CD4-positive, CD25-positive, alpha-beta regulatory T cell (primary cell): ENCODE data around the gene OXA1L. TPM values are rescaled to one million over a fixed set of nuclear protein-coding genes. Genes with fewer than 3 reads are reported as not detected.
"Not testable (repeated sequence)": the region's sequence is repeated elsewhere in the genome, so short reads cannot be mapped to it uniquely, and the experiment has no call there.

Source experiments
- ATAC-seq, 2 donors: fragments of 150-1000 bp; cut with Tn5 transposase; one replicate each; pipeline ENCODE4 v1.10.0; 2021; ENCODE audit warnings: low read depth in 2 of 2, moderate number of reproducible peaks in 2 of 2, moderate library complexity in 1 of 2
- DNase-seq, 3 donors: peaks; one replicate each; pipeline versions ENCODE4 v3.0.0 to v3.0.0-alpha.2; 2012 to 2022; ENCODE audit warnings: mixed read lengths in 1 of 3
- H3K27ac ChIP-seq: one replicate; pipeline ENCODE4 v1.7.0; 2013; ENCODE audit warnings: mild to moderate bottlenecking, low read length; ENCODE audit not compliant: insufficient read depth, poor library complexity, severe bottlenecking
- H3K27me3 ChIP-seq: one replicate; pipeline ENCODE4 v1.7.0; 2013; ENCODE audit warnings: low read length; ENCODE audit not compliant: control insufficient read depth, insufficient read depth
- H3K36me3 ChIP-seq: one replicate; pipeline ENCODE4 v1.7.0; 2013; ENCODE audit warnings: mild to moderate bottlenecking, low read length, moderate library complexity; ENCODE audit not compliant: control insufficient read depth, insufficient read depth
- H3K4me1 ChIP-seq: 2 replicates; pipeline ENCODE4 v1.7.0; 2013; ENCODE audit warnings: mild to moderate bottlenecking, low read length; ENCODE audit not compliant: insufficient read depth, control insufficient read depth, poor library complexity, severe bottlenecking
- H3K4me3 ChIP-seq: one replicate; pipeline ENCODE4 v1.7.0; 2013; ENCODE audit warnings: low read depth, mild to moderate bottlenecking, low read length, moderate library complexity
- H3K9me3 ChIP-seq, 2 experiments: 1 replicate in 1 of 2; 2 replicates in 1 of 2; pipeline ENCODE4 v1.7.0; 2013; ENCODE audit warnings: low read length in 2 of 2, mild to moderate bottlenecking in 1 of 2, moderate library complexity in 1 of 2; ENCODE audit not compliant: control insufficient read depth in 2 of 2
- H3K27ac Mint-ChIP-seq, 3 donors: one replicate each; pipeline ENCODE4 v1.8.0; 2020 to 2022; ENCODE audit warnings: mild to moderate bottlenecking in 3 of 3, mixed read lengths in 3 of 3, moderate library complexity in 2 of 3
- H3K27me3 Mint-ChIP-seq: one replicate; pipeline ENCODE4 v1.8.0; 2022; ENCODE audit warnings: mild to moderate bottlenecking, mixed read lengths
- H3K36me3 Mint-ChIP-seq: one replicate; pipeline ENCODE4 v1.8.0; 2020; ENCODE audit warnings: mixed read lengths
- H3K4me1 Mint-ChIP-seq, 4 donors: one replicate each; pipeline ENCODE4 v1.8.0; 2020 to 2022; ENCODE audit warnings: mixed read lengths in 4 of 4, mild to moderate bottlenecking in 1 of 4
- H3K4me3 Mint-ChIP-seq, 4 donors: one replicate each; pipeline ENCODE4 v1.8.0; 2020 to 2022; ENCODE audit warnings: mild to moderate bottlenecking in 4 of 4, mixed read lengths in 4 of 4, moderate library complexity in 3 of 4
- H3K9me3 Mint-ChIP-seq, 7 donors: one replicate each; pipeline ENCODE4 v1.8.0; 2020 to 2022; ENCODE audit warnings: mixed read lengths in 7 of 7, mild to moderate bottlenecking in 3 of 7, moderate library complexity in 2 of 7
- polyA plus RNA-seq, 4 donors: library from polyadenylated mRNA; unstranded; fragments of 300-500 nt; fragmentation: Illumina TruSeq; gene quantifications; one replicate each; pipeline ENCODE4 v1.2.3, GENCODE V29; 2021
- total RNA-seq: library from RNA; stranded (reverse); gene quantifications from one replicate; pipeline ENCODE4 v1.2.3, GENCODE V29; 2022

The OXA1L gene
- total and polyA plus RNA-seq, 5 donors from 2014 or later = 62.6 to 155 (median 83.2) TPM

DNA sequence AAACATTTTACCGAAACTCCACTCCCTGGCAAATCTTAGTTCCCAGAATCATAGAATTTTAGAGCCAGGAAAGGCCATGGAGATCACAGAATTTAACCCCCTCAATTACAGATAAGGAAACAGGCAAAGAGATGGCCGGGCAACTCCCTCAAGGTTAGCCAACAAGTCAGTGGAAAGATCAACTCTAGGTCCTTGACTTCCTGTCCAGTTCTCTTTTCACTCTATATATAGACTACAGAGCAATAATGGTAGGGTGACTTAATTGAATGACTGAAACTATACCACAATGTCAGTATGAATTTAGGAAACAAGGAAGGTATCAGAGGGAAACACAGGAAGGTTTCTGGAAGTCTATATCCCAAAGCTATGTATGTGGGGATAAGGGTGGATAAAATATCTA is 11.6 kb downstream of the OXA1L start:
- Histone ChIP-seq H3K9me3 (no peaks in the 10 kb centered on the region), H3K27ac (no peak overlapping the region), H3K4me3 (no peak overlapping the region), H3K36me3 (peaks cover 13% of the 10 kb centered on the region), H3K4me1 (no peaks in the 10 kb centered on the region), H3K27me3 (no peaks in the 10 kb centered on the region)
- Mint-ChIP-seq H3K36me3 (peaks cover 18% of the 10 kb centered on the region), H3K4me1 (no peaks in the 10 kb centered on the region), H3K9me3 (no peaks in the 10 kb centered on the region), H3K4me3 (no peak overlapping the region), H3K27me3 (no peaks in the 10 kb centered on the region), H3K27ac (no peak overlapping the region)
- ATAC-seq (no peak), DNase-seq (no peak)

- Mint-ChIP-seq H3K4me3 (no peak overlapping the region), H3K9me3 (no peaks in the 10 kb centered on the region), H3K4me1 (no peaks in the 10 kb centered on the region), H3K36me3 (peaks cover under 1% of the 10 kb centered on the region), H3K27ac (peak overlapping the region in 1 of 3 donors; percentile 96), H3K27me3 (no peaks in the 10 kb centered on the region)
- Histone ChIP-seq H3K9me3 (no peaks in the 10 kb centered on the region), H3K4me1 (no peaks in the 10 kb centered on the region), H3K27me3 (no peaks in the 10 kb centered on the region), H3K4me3 (no peak overlapping the region), H3K36me3 (no peaks in the 10 kb centered on the region), H3K27ac (no peak overlapping the region)
- DNase-seq (no peak), ATAC-seq (no peak)
These were observed 13.7 kb downstream of the OXA1L start for GRCh38 chr14:22780105-22780679.

GRCh38 chr14:22780941-22781300 is 14.4 kb downstream of the OXA1L start:
- no peak for ATAC-seq
- Histone ChIP-seq H3K9me3 (no peaks in the 10 kb centered on the region), H3K4me3 (no peak overlapping the region), H3K27me3 (no peaks in the 10 kb centered on the region), H3K36me3 (no peaks in the 10 kb centered on the region), H3K4me1 (no peaks in the 10 kb centered on the region), H3K27ac (no peak overlapping the region)
- H3K4me1 Mint-ChIP-seq = no peaks in the 10 kb centered on the region
- DNase-seq = no peak
- H3K27ac Mint-ChIP-seq = no peak overlapping the region
- H3K27me3 Mint-ChIP-seq = no peaks in the 10 kb centered on the region
- H3K36me3 Mint-ChIP-seq = no peaks in the 10 kb centered on the region
- no peaks in the 10 kb centered on the region for H3K9me3 Mint-ChIP-seq
- H3K4me3 Mint-ChIP-seq = no peak overlapping the region

- Histone ChIP-seq H3K4me1 (no peaks in the 10 kb centered on the region), H3K27me3 (no peaks in the 10 kb centered on the region), H3K27ac (no peak overlapping the region), H3K36me3 (no peaks in the 10 kb centered on the region), H3K4me3 (no peak overlapping the region), H3K9me3 (no peaks in the 10 kb centered on the region)
- ATAC-seq (no peak), DNase-seq (no peak)
- H3K27me3 Mint-ChIP-seq = no peaks in the 10 kb centered on the region
- H3K4me1 Mint-ChIP-seq = no peaks in the 10 kb centered on the region
- no peaks in the 10 kb centered on the region for H3K36me3 Mint-ChIP-seq
- no peaks in the 10 kb centered on the region for H3K9me3 Mint-ChIP-seq
- H3K27ac Mint-ChIP-seq = no peak overlapping the region
- no peak overlapping the region for H3K4me3 Mint-ChIP-seq
These were observed 15.0 kb downstream of the OXA1L start for GRCh38 chr14:22781301-22781991.

DNA sequence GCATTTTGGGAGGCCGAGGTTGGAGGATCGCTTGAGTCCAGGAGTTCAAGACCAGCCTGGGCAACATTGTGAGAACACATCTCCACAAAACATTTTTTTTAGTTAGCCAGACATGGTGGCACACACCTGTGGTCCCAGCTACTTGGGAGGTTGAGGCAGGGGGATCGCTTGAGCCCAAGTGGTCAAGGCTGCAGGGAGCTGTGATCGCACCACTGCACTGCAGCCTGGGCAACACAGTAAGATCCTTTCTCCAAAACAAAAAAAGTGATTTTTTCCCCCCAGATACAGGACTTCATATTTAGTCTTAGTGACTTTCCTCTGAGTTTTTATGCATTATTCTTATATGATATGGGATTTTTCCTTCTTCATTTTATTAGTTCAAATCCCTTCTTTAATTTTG is 20.2 kb downstream of the OXA1L start:
- no peaks in the 10 kb centered on the region for H3K36me3 Mint-ChIP-seq
- H3K4me1 ChIP-seq = no peaks in the 10 kb centered on the region
- no peaks in the 10 kb centered on the region for H3K4me1 Mint-ChIP-seq

GRCh38 chr14:22791301-22791700 is 24.8 kb downstream of the OXA1L start:
- DNase-seq (no peak), ATAC-seq (no peak)
- Mint-ChIP-seq H3K4me1 (no peaks in the 10 kb centered on the region), H3K27me3 (peaks cover 34% of the 10 kb centered on the region), H3K9me3 (no peaks in the 10 kb centered on the region), H3K4me3 (no peak overlapping the region), H3K36me3 (no peaks in the 10 kb centered on the region), H3K27ac (no peak overlapping the region)
- Histone ChIP-seq H3K36me3 (no peaks in the 10 kb centered on the region), H3K27me3 (no peaks in the 10 kb centered on the region), H3K4me1 (no peaks in the 10 kb centered on the region), H3K4me3 (no peak overlapping the region), H3K9me3 (no peaks in the 10 kb centered on the region), H3K27ac (no peak overlapping the region)

More for the DNA sequence above, 20.2 kb downstream of the OXA1L start:
- H3K27me3 ChIP-seq = no peaks in the 10 kb centered on the region
- DNase-seq (no peak), ATAC-seq (no peak)
- H3K4me3 ChIP-seq = no peak overlapping the region
- H3K9me3 ChIP-seq = no peaks in the 10 kb centered on the region
- Mint-ChIP-seq H3K27me3 (peaks cover 8% of the 10 kb centered on the region), H3K4me3 (no peak overlapping the region), H3K27ac (no peak overlapping the region), H3K9me3 (no peaks in the 10 kb centered on the region)
- no peaks in the 10 kb centered on the region for H3K36me3 ChIP-seq
- H3K27ac ChIP-seq = no peak overlapping the region

GRCh38 chr14:22792158-22792557 is 25.7 kb downstream of the OXA1L start:
- no peak for ATAC-seq
- Histone ChIP-seq H3K27ac (no peak overlapping the region), H3K9me3 (no peaks in the 10 kb centered on the region), H3K27me3 (no peaks in the 10 kb centered on the region), H3K4me3 (no peak overlapping the region), H3K36me3 (no peaks in the 10 kb centered on the region), H3K4me1 (no peaks in the 10 kb centered on the region)
- Mint-ChIP-seq H3K4me3 (no peak overlapping the region), H3K36me3 (no peaks in the 10 kb centered on the region), H3K27me3 (peaks cover 38% of the 10 kb centered on the region), H3K4me1 (no peaks in the 10 kb centered on the region), H3K27ac (no peak overlapping the region), H3K9me3 (no peaks in the 10 kb centered on the region)
- DNase-seq = no peak

- H3K27me3 ChIP-seq, H3K36me3 ChIP-seq, H3K27ac ChIP-seq, H3K4me1 ChIP-seq, H3K36me3 Mint-ChIP-seq, H3K9me3 ChIP-seq, H3K4me1 Mint-ChIP-seq, H3K4me3 ChIP-seq, H3K9me3 Mint-ChIP-seq, ATAC-seq, H3K27ac Mint-ChIP-seq, DNase-seq, H3K4me3 Mint-ChIP-seq: not testable (repeated sequence)
- peaks cover 38% of the 10 kb centered on the region for H3K27me3 Mint-ChIP-seq
These were observed 27.1 kb downstream of the OXA1L start for GRCh38 chr14:22793550-22793949.
